ENCODE data around the gene GLRA1. TPM values are rescaled to one million over a fixed set of nuclear protein-coding genes. Genes with fewer than 3 reads are reported as not detected.

Gene GLRA1
- total RNA-seq, 1 experiment from 2014 or later, result not detected

- no peak for DNase-seq
- H3K9me3 Mint-ChIP-seq (ENCODE audit: unreplicated experiment), result no peaks in the 10 kb centered on the region
- H3K9me3 ChIP-seq, result no peaks in the 10 kb centered on the region
- no peak overlapping the region for H3K4me3 Mint-ChIP-seq (ENCODE audit: unreplicated experiment)
- no peak overlapping the region for H3K27ac Mint-ChIP-seq (ENCODE audit: unreplicated experiment)
- H3K4me1 ChIP-seq, result no peaks in the 10 kb centered on the region
- POLR2A ChIA-PET, result no interaction called here
- CTCF ChIA-PET, result no interaction called here
- H3K4me1 Mint-ChIP-seq (ENCODE audit: low read depth, unreplicated experiment), result peaks cover 6% of the 10 kb centered on the region
- H3K36me3 ChIP-seq (ENCODE audit: control insufficient read depth, insufficient read depth, low read length), result peaks cover 1% of the 10 kb centered on the region
- H3K27me3 ChIP-seq (replicated peaks; ENCODE audit: control insufficient read depth, insufficient read depth, low read length), result no peaks in the 10 kb centered on the region
- no peak for TF ChIP-seq CTCF (IDR thresholded peaks at IDR 0.05; ENCODE audit: insufficient read depth in 1 of 2, low read depth in 1 of 2, low read length in 1 of 2, severe bottlenecking in 1 of 2, unreplicated experiment in 1 of 2)
- intact Hi-C loops (cut with micrococcal nuclease; ENCODE audit: unreplicated experiment), result no loop called here
- H3K27me3 Mint-ChIP-seq (ENCODE audit: insufficient read depth, unreplicated experiment), result no peaks in the 10 kb centered on the region
- H3K4me3 ChIP-seq (ENCODE audit: low read depth, low read length), result no peak overlapping the region
- BruUV-seq (replicated peaks), result no TSS peak
- peaks cover 98% of the 10 kb centered on the region for H3K36me3 Mint-ChIP-seq (ENCODE audit: insufficient read depth, unreplicated experiment)
Observed at GRCh38 chr5:151798674-151799073, 126.0 kb downstream of the GLRA1 start.

- H3K27ac Mint-ChIP-seq (ENCODE audit: unreplicated experiment), result no peak overlapping the region
- no peaks in the 10 kb centered on the region for H3K27me3 Mint-ChIP-seq (ENCODE audit: insufficient read depth, unreplicated experiment)
- no peaks in the 10 kb centered on the region for H3K9me3 Mint-ChIP-seq (ENCODE audit: unreplicated experiment)
- POLR2A ChIA-PET, result no interaction called here
- H3K4me1 Mint-ChIP-seq (ENCODE audit: low read depth, unreplicated experiment), result peaks cover 6% of the 10 kb centered on the region
- DNase-seq, result no peak
- no TSS peak for BruUV-seq (replicated peaks)
- Histone ChIP-seq H3K36me3 (ENCODE audit: control insufficient read depth, insufficient read depth, low read length) (peaks cover 3% of the 10 kb centered on the region), H3K4me3 (ENCODE audit: low read depth, low read length) (no peak overlapping the region), H3K4me1 (no peaks in the 10 kb centered on the region), H3K27me3 (replicated peaks; ENCODE audit: control insufficient read depth, insufficient read depth, low read length) (no peaks in the 10 kb centered on the region), H3K9me3 (no peaks in the 10 kb centered on the region)
- H3K4me3 Mint-ChIP-seq (ENCODE audit: unreplicated experiment), result no peak overlapping the region
- CTCF ChIA-PET, result no interaction called here
- H3K36me3 Mint-ChIP-seq (ENCODE audit: insufficient read depth, unreplicated experiment), result peaks cover 98% of the 10 kb centered on the region
- intact Hi-C loops (cut with micrococcal nuclease; ENCODE audit: unreplicated experiment), result no loop called here
- TF ChIP-seq CTCF (IDR thresholded peaks at IDR 0.05; ENCODE audit: insufficient read depth in 1 of 2, low read depth in 1 of 2, low read length in 1 of 2, severe bottlenecking in 1 of 2, unreplicated experiment in 1 of 2), result no peak
Observed at GRCh38 chr5:151795426-151795825, 129.2 kb downstream of the GLRA1 start.

GRCh38 chr5:151793358-151793757 is 131.3 kb downstream of the GLRA1 start:
- TF ChIP-seq CTCF (IDR thresholded peaks at IDR 0.05; ENCODE audit: insufficient read depth in 1 of 2, low read depth in 1 of 2, low read length in 1 of 2, severe bottlenecking in 1 of 2, unreplicated experiment in 1 of 2), result no peak
- Mint-ChIP-seq H3K27ac (ENCODE audit: unreplicated experiment) (no peak overlapping the region), H3K36me3 (ENCODE audit: insufficient read depth, unreplicated experiment) (peaks cover 99% of the 10 kb centered on the region), H3K4me1 (ENCODE audit: low read depth, unreplicated experiment) (peaks cover 5% of the 10 kb centered on the region), H3K27me3 (ENCODE audit: insufficient read depth, unreplicated experiment) (no peaks in the 10 kb centered on the region), H3K4me3 (ENCODE audit: unreplicated experiment) (no peak overlapping the region), H3K9me3 (ENCODE audit: unreplicated experiment) (no peaks in the 10 kb centered on the region)
- BruUV-seq (replicated peaks), result no TSS peak
- ChIA-PET CTCF (no interaction called here), POLR2A (no interaction called here)
- intact Hi-C loops (cut with micrococcal nuclease; ENCODE audit: unreplicated experiment), result no loop called here
- DNase-seq, result no peak
- H3K27me3 ChIP-seq (replicated peaks; ENCODE audit: control insufficient read depth, insufficient read depth, low read length), result no peaks in the 10 kb centered on the region
- H3K36me3 ChIP-seq (ENCODE audit: control insufficient read depth, insufficient read depth, low read length), result peaks cover 6% of the 10 kb centered on the region
- no peaks in the 10 kb centered on the region for H3K4me1 ChIP-seq
- no peaks in the 10 kb centered on the region for H3K9me3 ChIP-seq
- H3K4me3 ChIP-seq (ENCODE audit: low read depth, low read length), result no peak overlapping the region
